HG02840 (cell line): ENCODE results near the gene CANT1.
"Not testable (repeated sequence)": the region's sequence is repeated elsewhere in the genome, so short reads cannot be mapped to it uniquely, and the experiment has no call there.

Experiments used
- ATAC-seq: cut with Tn5 transposase; IDR thresholded peaks from one replicate; pipeline ENCODE4 v1.9.1; 2021; ENCODE audit warnings: mild to moderate bottlenecking, moderate library complexity, moderate number of reproducible peaks; ENCODE audit not compliant: unreplicated experiment, low FRiP score

Gene CANT1

DNA sequence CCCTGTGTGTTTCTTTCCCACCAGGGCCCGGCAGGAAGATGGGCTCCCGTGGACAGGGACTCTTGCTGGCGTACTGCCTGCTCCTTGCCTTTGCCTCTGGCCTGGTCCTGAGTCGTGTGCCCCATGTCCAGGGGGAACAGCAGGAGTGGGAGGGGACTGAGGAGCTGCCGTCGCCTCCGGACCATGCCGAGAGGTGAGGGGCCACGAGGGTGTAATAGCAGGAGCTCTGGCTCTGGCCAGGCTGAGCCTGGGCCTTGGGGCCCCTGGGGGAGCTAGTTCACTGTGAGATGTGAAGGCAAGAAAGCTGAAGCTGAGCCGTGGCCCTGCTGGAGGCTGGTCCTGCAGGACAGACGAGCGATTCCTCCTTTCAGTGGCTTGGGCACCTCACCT, 34.4 kb upstream of the CANT1 start:
- ATAC-seq = no peak

DNA sequence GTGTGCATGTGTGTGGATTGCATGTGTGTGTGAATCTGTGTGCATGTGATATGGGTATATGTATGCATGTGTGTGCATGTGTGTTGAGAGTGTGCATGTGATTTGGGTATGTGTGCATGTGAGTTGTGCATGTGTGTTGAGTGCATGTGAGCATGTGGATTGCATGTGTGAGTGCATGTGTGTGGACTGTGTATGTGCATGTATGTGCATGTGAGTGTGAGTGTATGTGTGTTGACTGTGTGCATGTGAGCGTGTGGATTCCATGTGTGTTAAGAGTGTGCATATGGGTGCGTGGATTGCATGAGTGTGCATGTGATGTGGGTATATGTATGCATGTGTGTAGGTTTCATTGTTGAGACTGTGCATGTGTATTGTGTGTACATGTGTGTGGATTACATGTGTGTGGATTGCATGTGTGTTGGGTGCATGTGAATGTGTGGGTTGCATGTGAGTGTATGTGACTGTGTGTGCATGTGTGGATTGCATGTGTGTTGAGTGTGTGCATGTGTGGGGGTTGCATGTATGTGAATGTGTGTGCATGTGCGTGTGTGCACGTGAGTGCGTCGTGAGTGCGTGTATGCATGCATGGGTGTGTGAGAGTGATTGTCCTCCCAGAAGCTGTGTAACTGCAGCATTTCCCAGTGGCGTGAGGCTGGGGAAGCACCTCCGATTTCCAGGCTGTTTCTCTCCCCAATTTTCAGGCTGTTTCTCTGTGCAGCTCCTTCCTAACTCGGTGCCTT, 33.8 kb upstream of the CANT1 start:
- ATAC-seq = no peak

DNA sequence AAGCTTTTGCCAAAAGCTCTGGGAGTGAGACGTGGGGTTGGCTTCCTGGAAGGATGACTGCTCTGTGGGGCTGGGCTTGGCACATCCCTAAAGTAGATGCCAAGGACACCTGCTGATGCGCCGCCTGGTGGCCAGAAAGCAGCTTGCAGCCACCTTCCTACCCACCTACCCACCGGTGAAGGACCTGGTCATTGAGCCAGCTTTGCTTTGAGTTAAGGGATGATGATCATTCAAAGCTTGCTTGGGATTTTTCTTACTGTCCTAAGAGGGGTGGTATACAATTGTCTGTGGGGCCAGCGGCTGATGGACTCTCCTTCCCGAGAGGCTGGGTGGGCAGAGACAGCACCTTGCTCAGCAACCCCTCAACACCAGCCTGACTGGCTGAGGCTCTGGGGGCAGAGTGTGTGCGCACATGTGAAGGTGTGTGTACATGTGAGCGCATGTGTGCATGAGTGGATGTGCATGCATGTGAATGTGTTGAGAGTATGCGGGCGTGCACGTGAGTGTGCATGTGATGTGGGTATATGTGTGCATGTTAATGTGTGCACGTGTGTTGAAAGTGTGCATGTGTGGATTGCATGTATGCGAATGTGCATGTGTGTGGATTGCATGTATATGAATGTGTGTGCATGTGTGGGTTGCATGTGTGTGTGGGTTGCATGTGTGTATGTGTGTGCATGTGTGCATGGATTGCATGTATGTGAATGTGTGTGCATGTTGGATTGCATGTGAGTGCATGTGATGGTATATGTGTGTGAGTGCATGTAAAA, 33.0 kb upstream of the CANT1 start:
- ATAC-seq = no peak

- no peak for ATAC-seq
Observed at GRCh38 chr17:79041723-79042420, 32.3 kb upstream of the CANT1 start.

DNA sequence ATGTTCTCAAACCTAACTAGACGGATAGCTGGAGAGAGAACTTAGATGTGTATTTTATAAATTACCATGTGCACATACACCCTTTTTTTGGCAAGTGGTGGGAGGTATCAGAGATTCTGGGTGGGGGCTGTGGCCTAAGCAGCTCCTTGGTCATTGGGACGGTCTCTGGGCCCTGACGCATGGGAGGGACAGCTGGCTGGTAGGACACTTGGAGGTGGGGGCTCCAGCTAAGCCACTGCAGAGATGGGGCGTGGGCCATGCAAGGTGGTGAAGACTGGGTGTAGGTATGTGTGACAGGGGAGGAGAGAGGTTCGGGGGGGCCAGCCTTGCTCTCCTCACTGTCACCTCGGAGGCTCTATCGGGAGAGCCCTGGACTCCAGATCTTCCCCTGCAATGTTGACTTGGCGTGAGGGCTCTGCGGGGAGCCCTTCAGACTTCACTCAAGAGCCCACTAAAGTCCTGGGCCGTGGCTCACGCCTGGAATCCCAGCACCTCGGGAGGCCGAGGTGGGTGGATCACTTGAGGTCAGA, 31.5 kb upstream of the CANT1 start:
- ATAC-seq = no peak

GRCh38 chr17:79039886-79040285, 30.3 kb upstream of the CANT1 start:
- no peak for ATAC-seq

- ATAC-seq = no peak
Observed at GRCh38 chr17:79039171-79039570, 29.6 kb upstream of the CANT1 start.

DNA sequence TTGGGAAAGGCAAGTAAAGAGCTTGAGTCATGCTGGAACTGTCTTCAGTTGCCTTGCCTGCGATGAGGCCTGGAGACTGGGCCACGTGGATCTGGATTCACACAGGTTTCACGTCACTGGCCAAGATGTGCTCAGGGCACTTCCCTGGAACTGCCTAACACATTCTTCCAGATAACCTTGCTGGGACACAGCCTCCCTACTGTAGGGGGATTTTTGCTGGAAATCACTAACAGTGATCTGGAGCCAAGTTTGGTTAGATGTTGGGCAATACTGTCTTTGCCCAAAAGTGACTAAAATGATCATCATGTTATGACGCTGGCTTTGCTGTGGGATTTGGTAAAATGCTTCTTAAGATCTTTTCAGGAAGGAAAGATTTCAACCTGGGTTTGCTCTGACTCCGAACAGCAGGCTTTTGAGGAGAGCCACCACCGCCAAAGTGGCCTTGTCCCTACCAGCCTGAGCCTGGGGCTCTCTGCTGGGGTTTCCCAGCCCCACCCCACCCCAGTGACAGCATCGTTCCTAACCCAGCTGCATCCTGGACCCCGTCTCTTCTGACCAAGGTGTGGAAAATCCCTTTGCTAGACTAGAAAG, 29.1 kb upstream of the CANT1 start:
- no peak for ATAC-seq

DNA sequence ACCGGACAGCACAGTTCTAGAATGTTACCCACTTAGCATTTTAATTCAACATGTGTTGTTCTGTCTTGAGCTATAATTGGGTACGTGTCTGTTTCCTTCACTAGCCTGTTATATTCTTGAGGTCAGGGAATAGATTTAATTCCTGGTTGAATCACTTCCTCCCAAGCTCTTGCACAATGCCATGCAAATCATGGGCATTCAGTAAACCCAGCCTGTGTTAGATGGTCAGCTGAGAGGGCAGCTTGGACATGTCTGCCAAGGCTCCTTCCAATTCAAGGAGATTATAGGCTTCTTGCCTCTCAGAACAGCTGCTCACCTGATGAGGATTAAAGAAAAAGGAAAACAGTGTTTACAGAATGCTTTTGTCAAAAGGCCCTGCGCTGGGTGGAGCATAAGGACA, 27.0 kb upstream of the CANT1 start:
- no peak for ATAC-seq

DNA sequence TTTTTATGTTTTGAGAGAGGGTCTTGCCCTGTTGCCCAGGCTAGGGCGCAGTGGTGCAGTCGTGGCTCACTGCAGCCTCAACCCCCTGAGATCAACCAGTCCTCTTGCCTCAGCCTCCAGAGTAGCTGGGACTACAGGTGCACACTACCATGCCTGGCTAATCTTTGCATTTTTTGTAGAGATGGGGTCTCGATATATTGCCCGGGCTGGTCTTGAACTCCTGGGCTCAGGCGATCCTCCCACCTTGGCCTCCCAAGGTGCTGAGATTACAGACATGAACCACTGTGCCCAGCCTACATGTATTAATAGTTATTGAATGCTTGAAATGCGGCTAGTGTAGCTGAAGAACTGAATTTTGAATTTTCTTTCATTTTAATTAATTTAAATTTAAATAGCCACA, 26.6 kb upstream of the CANT1 start:
- no peak for ATAC-seq

- ATAC-seq = no peak
Observed at GRCh38 chr17:79035686-79036085, 26.1 kb upstream of the CANT1 start.

DNA sequence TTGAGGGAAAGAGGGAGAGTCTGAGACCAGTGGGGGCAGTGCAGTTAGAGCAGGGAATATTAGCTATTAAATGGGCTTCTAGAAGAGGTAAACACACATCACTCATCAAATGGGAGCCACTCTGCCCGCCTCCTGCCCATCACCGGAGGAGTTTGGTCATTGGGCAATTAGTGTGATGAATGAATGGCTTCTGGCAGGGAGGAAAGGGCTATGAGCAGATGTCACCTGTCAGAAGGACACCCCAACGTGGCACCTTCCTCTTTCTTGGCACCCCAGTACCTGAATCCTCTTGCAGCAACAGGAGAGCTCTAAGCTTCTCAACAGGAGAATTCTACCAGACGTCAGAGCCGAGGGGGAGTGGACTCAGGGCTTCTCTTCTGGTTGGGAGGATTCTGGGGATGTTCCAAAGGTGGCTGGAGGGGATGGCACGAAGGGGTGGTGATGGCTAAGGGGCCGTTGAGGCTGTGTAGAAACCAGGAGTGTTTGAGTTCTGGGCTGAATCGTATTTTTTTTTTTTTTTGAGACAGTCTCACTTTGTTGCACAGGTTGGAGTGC, 25.4 kb upstream of the CANT1 start:
- ATAC-seq = no peak

- no peak for ATAC-seq
Observed at GRCh38 chr17:79033741-79034501, 24.4 kb upstream of the CANT1 start.

- no peak for ATAC-seq
Observed at GRCh38 chr17:79033046-79033616, 23.6 kb upstream of the CANT1 start.

DNA sequence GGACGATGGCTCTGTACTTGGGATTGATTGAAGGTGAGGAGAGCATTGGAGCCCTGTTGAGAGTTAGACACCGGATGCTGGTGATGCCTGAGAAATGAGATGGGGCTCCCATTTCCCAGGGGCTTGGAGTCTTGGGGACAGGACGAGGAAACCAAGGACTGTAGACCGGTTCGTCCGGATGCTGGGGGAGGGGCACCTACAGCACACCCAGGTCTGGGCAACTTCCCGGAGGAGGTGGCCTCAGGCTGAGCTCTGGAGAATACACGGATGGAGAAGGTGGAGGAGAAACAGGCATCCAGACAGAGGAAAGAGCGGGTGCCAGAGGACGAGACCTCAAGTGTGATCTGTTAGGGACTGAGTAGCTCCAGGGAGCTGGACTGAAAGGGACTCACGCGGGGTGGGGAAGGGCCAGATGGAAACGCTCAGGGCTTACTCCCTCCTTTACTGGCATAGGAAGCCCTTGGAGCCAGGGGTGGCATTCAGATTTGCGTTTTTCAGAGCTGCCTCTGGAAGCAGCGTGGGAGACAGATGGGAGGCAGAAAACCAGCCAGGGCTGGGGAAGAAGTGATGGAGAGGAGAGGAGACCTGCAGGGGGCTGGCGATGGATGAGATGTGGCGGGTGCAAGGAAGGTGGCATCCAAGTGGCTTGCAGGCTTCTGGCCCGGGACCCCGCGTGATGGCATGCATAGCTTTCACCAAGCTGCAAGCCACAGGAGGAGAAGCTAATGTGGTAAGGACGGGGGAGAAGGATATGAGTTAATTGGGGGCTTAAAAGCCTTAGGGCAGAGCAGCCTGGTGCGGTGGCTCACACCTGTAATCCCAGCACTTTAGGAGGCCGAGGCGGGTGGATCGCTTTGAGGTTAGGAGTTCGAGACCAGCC, 22.7 kb upstream of the CANT1 start:
- ATAC-seq = no peak

DNA sequence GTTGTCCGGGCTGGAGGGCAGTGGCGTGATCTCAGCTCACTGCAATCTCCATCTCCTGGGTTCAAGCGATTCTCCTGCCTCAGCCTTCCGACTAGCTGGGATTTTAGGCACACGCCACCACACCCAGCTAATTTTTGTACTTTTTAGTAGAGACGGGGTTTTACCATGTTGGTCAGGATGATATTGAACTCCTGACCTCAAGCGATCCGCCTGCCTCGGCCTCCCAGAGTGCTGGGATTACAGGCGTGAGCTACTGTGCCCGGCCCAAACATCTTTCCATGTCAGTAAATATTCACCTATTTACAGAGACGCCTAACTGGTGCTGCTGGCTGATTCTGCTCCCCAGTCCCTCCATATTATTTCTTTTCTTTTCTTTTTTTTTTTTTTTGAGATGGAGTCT, 21.1 kb upstream of the CANT1 start:
- ATAC-seq = not testable (repeated sequence)

DNA sequence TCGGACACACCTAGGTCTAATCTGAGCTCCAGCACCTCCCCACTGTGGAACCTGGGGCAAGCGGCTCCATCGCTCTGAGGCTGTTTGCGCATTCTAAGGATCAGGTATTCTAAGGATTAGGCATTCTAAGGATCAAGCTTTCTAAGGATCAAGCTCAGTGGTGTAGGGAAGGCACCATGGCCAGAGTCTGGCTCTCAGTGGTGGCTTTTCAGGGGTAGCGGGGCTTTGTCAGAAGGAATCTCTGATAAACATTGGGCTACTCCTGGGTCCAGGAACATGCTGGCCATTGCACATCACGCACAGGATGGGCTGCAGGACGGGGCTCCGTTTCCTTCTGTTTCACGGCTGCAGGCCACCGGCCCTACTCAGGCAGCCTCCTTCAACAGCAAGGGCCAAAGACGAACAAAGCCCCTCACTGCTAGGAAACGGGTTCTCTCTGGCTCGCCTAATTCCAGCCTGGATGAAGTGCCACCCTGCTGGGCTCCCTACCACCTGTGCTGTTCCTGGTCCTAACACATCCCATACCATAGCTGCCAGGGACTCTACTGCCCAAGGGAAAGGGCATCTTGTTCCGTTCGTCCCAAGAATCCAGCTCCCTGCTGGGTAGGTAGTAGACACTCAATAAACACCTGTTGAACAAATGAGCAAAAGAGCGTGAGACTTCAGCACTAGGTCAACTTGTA, 19.9 kb upstream of the CANT1 start:
- ATAC-seq = no peak
